Nephron (organoid): ENCODE measurements around the gene VPS26B.
A peak's percentile ranks its signal among the peaks of the same experiment; 100 is the strongest.

Experiments
- H3K27ac Mint-ChIP-seq, 3 experiments: 2 replicates each; pipeline ENCODE4 v1.8.0; 2020; ENCODE audit warnings: mixed read lengths in 3 of 3, mild to moderate bottlenecking in 2 of 3, moderate library complexity in 1 of 3
- H3K27me3 Mint-ChIP-seq: 2 replicates; pipeline ENCODE4 v1.8.0; 2021; ENCODE audit warnings: low read depth, mild to moderate bottlenecking, moderate library complexity, mixed read lengths
- H3K36me3 Mint-ChIP-seq: 2 replicates; pipeline ENCODE4 v1.8.0; 2020; ENCODE audit warnings: low read depth, mixed read lengths
- H3K4me1 Mint-ChIP-seq: 2 replicates; pipeline ENCODE4 v1.8.0; 2020; ENCODE audit warnings: mixed read lengths
- H3K4me3 Mint-ChIP-seq, 3 experiments: 2 replicates each; pipeline ENCODE4 v1.8.0; 2020; ENCODE audit warnings: mild to moderate bottlenecking in 3 of 3, mixed read lengths in 3 of 3, moderate library complexity in 2 of 3
- H3K9me3 Mint-ChIP-seq: 2 replicates; pipeline ENCODE4 v1.8.0; 2020; ENCODE audit warnings: mixed read lengths
- CTCF ChIP-seq, 3 experiments: fragments of 200-600 bp; sonication (generic); IDR thresholded peaks; one replicate each; pipeline ENCODE4 v1.5.0; 2021; ENCODE audit warnings: antibody characterized with exemption in 3 of 3; ENCODE audit not compliant: unreplicated experiment in 3 of 3

The VPS26B gene

GRCh38 chr11:134243913-134244312, 19.4 kb downstream of the VPS26B start:
- no peak for TF ChIP-seq CTCF (IDR thresholded peaks at IDR 0.05; ENCODE audit: unreplicated experiment in 3 of 3)
- no peak overlapping the region for H3K4me3 Mint-ChIP-seq
- no peaks in the 10 kb centered on the region for H3K9me3 Mint-ChIP-seq
- H3K36me3 Mint-ChIP-seq = peaks cover 58% of the 10 kb centered on the region
- no peak overlapping the region for H3K27ac Mint-ChIP-seq
- no peaks in the 10 kb centered on the region for H3K4me1 Mint-ChIP-seq
- no peaks in the 10 kb centered on the region for H3K27me3 Mint-ChIP-seq

GRCh38 chr11:134244593-134244992, 20.1 kb downstream of the VPS26B start:
- Mint-ChIP-seq H3K9me3 (no peaks in the 10 kb centered on the region), H3K4me1 (no peaks in the 10 kb centered on the region), H3K27me3 (no peaks in the 10 kb centered on the region), H3K36me3 (peaks cover 63% of the 10 kb centered on the region), H3K4me3 (no peak overlapping the region), H3K27ac (no peak overlapping the region)
- TF ChIP-seq CTCF (IDR thresholded peaks at IDR 0.05; ENCODE audit: unreplicated experiment in 3 of 3) = peak; percentile 26 to 42 (median 28)

GRCh38 chr11:134245434-134245833, 21.0 kb downstream of the VPS26B start:
- Mint-ChIP-seq H3K27ac (no peak overlapping the region), H3K9me3 (no peaks in the 10 kb centered on the region), H3K27me3 (no peaks in the 10 kb centered on the region), H3K4me1 (no peaks in the 10 kb centered on the region), H3K4me3 (no peak overlapping the region), H3K36me3 (peaks cover 56% of the 10 kb centered on the region)
- no peak for TF ChIP-seq CTCF (IDR thresholded peaks at IDR 0.05; ENCODE audit: unreplicated experiment in 3 of 3)

- TF ChIP-seq CTCF (IDR thresholded peaks at IDR 0.05; ENCODE audit: unreplicated experiment in 3 of 3) = no peak
- Mint-ChIP-seq H3K4me1 (no peaks in the 10 kb centered on the region), H3K9me3 (no peaks in the 10 kb centered on the region), H3K4me3 (no peak overlapping the region), H3K27me3 (no peaks in the 10 kb centered on the region), H3K36me3 (peaks cover 55% of the 10 kb centered on the region), H3K27ac (no peak overlapping the region)
Observed at GRCh38 chr11:134246100-134246499, 21.6 kb downstream of the VPS26B start.

DNA sequence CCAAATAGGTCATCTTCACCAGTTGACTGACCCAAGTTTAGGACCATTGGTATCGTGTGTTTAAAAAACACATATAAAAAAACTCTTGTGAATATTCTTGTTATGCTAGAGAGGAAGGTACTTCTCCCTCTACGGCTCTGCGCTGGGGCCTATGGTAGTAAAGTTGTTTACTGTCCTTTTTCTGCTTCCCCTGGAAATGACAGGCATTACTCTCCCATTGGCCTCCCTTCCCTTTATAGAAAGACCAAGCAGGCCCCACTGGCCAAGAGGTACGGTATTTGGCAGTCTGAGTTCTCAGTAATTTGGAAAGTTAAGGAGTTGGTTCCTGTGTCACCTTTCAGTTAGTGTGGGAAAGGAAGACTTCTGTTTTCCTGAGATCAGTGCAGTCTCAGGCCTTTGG, 22.2 kb downstream of the VPS26B start:
- Mint-ChIP-seq H3K27me3 (no peaks in the 10 kb centered on the region), H3K4me1 (no peaks in the 10 kb centered on the region), H3K4me3 (no peak overlapping the region), H3K36me3 (peaks cover 55% of the 10 kb centered on the region), H3K27ac (no peak overlapping the region), H3K9me3 (no peaks in the 10 kb centered on the region)
- TF ChIP-seq CTCF (IDR thresholded peaks at IDR 0.05; ENCODE audit: unreplicated experiment in 3 of 3) = no peak

GRCh38 chr11:134248910-134249480, 24.5 kb downstream of the VPS26B start:
- Mint-ChIP-seq H3K27ac (no peak overlapping the region), H3K4me3 (no peak overlapping the region), H3K27me3 (no peaks in the 10 kb centered on the region), H3K36me3 (peaks cover 40% of the 10 kb centered on the region), H3K9me3 (no peaks in the 10 kb centered on the region), H3K4me1 (peaks cover 13% of the 10 kb centered on the region)
- TF ChIP-seq CTCF (IDR thresholded peaks at IDR 0.05; ENCODE audit: unreplicated experiment in 3 of 3) = no peak
